IPS-15b (cell line): ENCODE results near the gene SLC15A1.

Experiments
- H3K27me3 ChIP-seq: one replicate; pipeline ENCODE4 v1.6.1; 2013; ENCODE audit warnings: low read length; ENCODE audit not compliant: control insufficient read depth, insufficient read depth
- H3K36me3 ChIP-seq: one replicate; pipeline ENCODE4 v1.6.1; 2013; ENCODE audit warnings: low read length; ENCODE audit not compliant: control insufficient read depth, insufficient read depth
- H3K4me1 ChIP-seq: one replicate; pipeline ENCODE4 v1.6.1; 2013; ENCODE audit warnings: mild to moderate bottlenecking, low read length; ENCODE audit not compliant: control insufficient read depth, insufficient read depth
- H3K4me3 ChIP-seq: one replicate; pipeline ENCODE4 v1.5.1; 2013; ENCODE audit warnings: low read depth, low read length
- H3K9ac ChIP-seq: one replicate; pipeline ENCODE4 v1.6.1; 2013; ENCODE audit warnings: low read depth, mild to moderate bottlenecking, low read length
- H3K9me3 ChIP-seq: one replicate; pipeline ENCODE4 v1.6.1; 2013; ENCODE audit warnings: mild to moderate bottlenecking, low read length; ENCODE audit not compliant: control insufficient read depth, insufficient read depth

Gene SLC15A1

GRCh38 chr13:98665638-98665995, 86.9 kb downstream of the SLC15A1 start:
- Histone ChIP-seq H3K27me3 (no peaks in the 10 kb centered on the region), H3K4me3 (no peak overlapping the region), H3K36me3 (no peaks in the 10 kb centered on the region), H3K9me3 (no peaks in the 10 kb centered on the region), H3K9ac (no peak overlapping the region), H3K4me1 (no peaks in the 10 kb centered on the region)

GRCh38 chr13:98664924-98665637, 87.4 kb downstream of the SLC15A1 start:
- H3K9me3 ChIP-seq = no peaks in the 10 kb centered on the region
- H3K4me3 ChIP-seq = no peak overlapping the region
- H3K4me1 ChIP-seq = no peaks in the 10 kb centered on the region
- no peaks in the 10 kb centered on the region for H3K36me3 ChIP-seq
- no peaks in the 10 kb centered on the region for H3K27me3 ChIP-seq
- no peak overlapping the region for H3K9ac ChIP-seq

- Histone ChIP-seq H3K27me3 (no peaks in the 10 kb centered on the region), H3K4me1 (no peaks in the 10 kb centered on the region), H3K9ac (no peak overlapping the region)
These were observed 88.0 kb downstream of the SLC15A1 start for GRCh38 chr13:98664510-98664909.

GRCh38 chr13:98664047-98664446, 88.4 kb downstream of the SLC15A1 start:
- H3K9ac ChIP-seq = no peak overlapping the region
- H3K27me3 ChIP-seq = no peaks in the 10 kb centered on the region
- H3K4me3 ChIP-seq = no peak overlapping the region
- no peaks in the 10 kb centered on the region for H3K36me3 ChIP-seq
- H3K4me1 ChIP-seq = no peaks in the 10 kb centered on the region
- no peaks in the 10 kb centered on the region for H3K9me3 ChIP-seq

More at GRCh38 chr13:98664510-98664909, 88.0 kb downstream of the SLC15A1 start:
- no peak overlapping the region for H3K4me3 ChIP-seq
- H3K36me3 ChIP-seq = no peaks in the 10 kb centered on the region
- no peaks in the 10 kb centered on the region for H3K9me3 ChIP-seq

GRCh38 chr13:98658131-98658530, 94.3 kb downstream of the SLC15A1 start:
- Histone ChIP-seq H3K4me3 (no peak overlapping the region), H3K4me1 (no peaks in the 10 kb centered on the region), H3K27me3 (no peaks in the 10 kb centered on the region)

GRCh38 chr13:98657506-98658085, 94.9 kb downstream of the SLC15A1 start:
- H3K4me3 ChIP-seq = no peak overlapping the region
- no peaks in the 10 kb centered on the region for H3K27me3 ChIP-seq
- H3K36me3 ChIP-seq = no peaks in the 10 kb centered on the region
- H3K9ac ChIP-seq = no peak overlapping the region
- H3K4me1 ChIP-seq = no peaks in the 10 kb centered on the region
- no peaks in the 10 kb centered on the region for H3K9me3 ChIP-seq

More at GRCh38 chr13:98658131-98658530, 94.3 kb downstream of the SLC15A1 start:
- H3K36me3 ChIP-seq = no peaks in the 10 kb centered on the region
- H3K9ac ChIP-seq = no peak overlapping the region
- H3K9me3 ChIP-seq = no peaks in the 10 kb centered on the region

- no peaks in the 10 kb centered on the region for H3K36me3 ChIP-seq
- H3K27me3 ChIP-seq = no peaks in the 10 kb centered on the region
- H3K4me3 ChIP-seq = no peak overlapping the region
- H3K9me3 ChIP-seq = no peaks in the 10 kb centered on the region
- H3K9ac ChIP-seq = no peak overlapping the region
- no peaks in the 10 kb centered on the region for H3K4me1 ChIP-seq
These were observed 96.2 kb downstream of the SLC15A1 start for GRCh38 chr13:98656223-98656622.

GRCh38 chr13:98653463-98653985, 98.9 kb downstream of the SLC15A1 start:
- Histone ChIP-seq H3K4me3 (no peak overlapping the region), H3K9ac (no peak overlapping the region), H3K4me1 (no peaks in the 10 kb centered on the region), H3K27me3 (no peaks in the 10 kb centered on the region), H3K9me3 (no peaks in the 10 kb centered on the region), H3K36me3 (no peaks in the 10 kb centered on the region)

- H3K27me3 ChIP-seq = no peaks in the 10 kb centered on the region
- H3K4me1 ChIP-seq = no peaks in the 10 kb centered on the region
- no peak overlapping the region for H3K4me3 ChIP-seq
- no peak overlapping the region for H3K9ac ChIP-seq
- no peaks in the 10 kb centered on the region for H3K9me3 ChIP-seq
- H3K36me3 ChIP-seq = no peaks in the 10 kb centered on the region
These were observed 99.6 kb downstream of the SLC15A1 start for GRCh38 chr13:98652721-98653462.

GRCh38 chr13:98652276-98652675, 100.2 kb downstream of the SLC15A1 start:
- Histone ChIP-seq H3K27me3 (no peaks in the 10 kb centered on the region), H3K4me1 (no peaks in the 10 kb centered on the region), H3K36me3 (no peaks in the 10 kb centered on the region), H3K9me3 (no peaks in the 10 kb centered on the region), H3K4me3 (no peak overlapping the region), H3K9ac (no peak overlapping the region)

- Histone ChIP-seq H3K9me3 (no peaks in the 10 kb centered on the region), H3K4me3 (no peak overlapping the region), H3K36me3 (no peaks in the 10 kb centered on the region), H3K9ac (no peak overlapping the region), H3K4me1 (no peaks in the 10 kb centered on the region), H3K27me3 (no peaks in the 10 kb centered on the region)
These were observed 100.7 kb downstream of the SLC15A1 start for GRCh38 chr13:98651744-98652143.
